ENCODE data around the gene CFAP299.
"Not testable (repeated sequence)": the region's sequence is repeated elsewhere in the genome, so short reads cannot be mapped to it uniquely, and the experiment has no call there.

CFAP299 gene

DNA sequence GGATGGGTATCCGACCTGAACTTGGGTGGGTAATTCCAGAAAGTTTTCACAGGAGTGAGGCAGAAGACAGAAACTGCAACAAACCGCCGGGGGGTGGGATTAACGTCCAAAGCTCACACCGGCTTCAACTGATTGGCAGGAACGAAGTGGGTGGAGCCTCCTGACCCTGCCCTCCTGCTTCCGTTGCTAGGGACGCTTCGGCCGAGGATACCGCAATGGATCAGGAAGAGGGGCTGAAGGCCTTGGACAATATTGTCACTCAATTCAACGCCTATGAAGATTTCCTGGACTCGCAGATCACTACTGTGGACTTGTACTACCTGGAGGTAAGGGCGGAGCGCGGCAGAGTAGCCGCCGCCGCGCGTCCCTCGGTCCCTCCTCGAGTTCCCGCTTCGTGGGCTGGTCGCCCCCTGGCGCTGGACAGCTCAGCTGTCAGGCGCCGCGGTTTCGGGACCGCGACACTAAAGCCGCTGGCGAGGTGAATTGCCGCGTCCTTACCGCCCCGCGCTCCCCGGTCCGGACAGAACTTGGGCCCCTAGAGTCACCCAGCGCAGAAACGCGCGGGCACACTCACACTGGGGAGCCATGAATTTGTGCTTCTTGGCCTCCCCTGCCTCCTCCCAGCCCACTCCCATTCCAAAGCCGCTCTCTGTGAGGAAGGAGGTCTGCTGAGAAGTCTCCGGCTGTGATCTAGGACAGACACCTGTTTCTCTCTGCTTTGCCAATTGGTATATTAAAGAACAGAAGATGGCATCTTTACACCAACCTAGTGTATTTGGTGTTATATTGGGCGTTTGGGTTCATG lies at the start of gene CFAP299:
TSS of gene CFAP299 (plus strand) at position 177 of the 805 bp plus-strand sequence.
- DNase-seq: no peak

DNA sequence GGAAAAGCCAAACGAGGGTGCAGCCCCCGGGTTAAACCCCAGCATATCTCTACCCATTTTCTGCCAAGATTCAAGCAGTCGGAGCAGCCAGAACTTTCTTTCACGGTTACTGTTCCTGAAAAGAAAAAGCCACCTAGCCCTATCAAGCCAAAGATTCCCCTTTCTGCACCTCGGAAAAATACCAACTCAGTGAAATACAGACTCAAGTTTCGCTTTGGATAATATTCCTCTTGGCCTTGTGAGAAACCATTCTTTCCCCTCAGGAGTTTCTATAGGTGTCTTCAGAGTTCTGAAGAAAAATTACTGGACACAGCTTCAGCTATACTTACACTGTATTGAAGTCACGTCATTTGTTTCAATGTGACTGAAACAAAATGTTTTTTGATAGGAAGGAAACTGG lies 49.1 kb upstream of the CFAP299 start:
- DNase-seq: no peak

- not testable (repeated sequence) for DNase-seq
These were observed 44.9 kb upstream of the CFAP299 start for GRCh38 chr4:80290665-80291064.

DNA sequence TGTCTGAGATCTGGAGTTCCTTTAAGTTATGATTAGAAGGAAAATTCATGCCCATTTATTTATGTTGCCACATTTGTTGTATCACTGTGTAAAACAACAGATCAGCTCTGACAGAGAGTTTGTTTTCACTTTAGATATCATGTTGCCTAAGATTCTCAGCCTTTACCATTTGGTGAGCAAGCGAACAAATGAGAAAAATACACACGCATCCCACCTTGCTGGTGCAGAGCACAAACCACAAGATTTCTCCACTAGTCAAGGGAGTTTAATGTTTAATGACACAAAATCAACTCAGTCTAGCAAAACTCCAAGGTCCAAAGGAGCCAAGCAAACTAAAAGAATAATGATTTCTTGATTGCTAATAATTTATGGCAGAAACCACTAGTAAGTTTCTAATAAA lies 41.3 kb upstream of the CFAP299 start:
- no peak for DNase-seq

DNA sequence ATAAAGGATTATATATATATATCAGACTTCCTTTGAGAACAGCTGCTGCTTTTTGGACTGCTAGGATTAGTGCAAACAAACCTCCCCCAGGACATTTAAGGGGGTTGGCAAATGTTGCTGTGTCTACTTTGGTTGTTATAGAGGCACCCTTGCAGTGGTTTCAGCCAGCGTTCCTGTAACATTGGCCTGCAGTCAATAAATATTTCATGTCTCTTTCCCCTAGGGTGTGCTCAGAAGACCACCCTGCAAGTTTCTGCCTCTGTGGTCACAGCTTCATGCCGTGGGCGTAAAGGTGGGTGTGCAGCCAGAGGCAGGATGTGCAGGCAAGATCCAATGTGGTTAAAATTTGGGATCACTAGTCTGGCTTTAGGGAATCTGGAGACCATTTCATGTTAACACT lies 40.2 kb upstream of the CFAP299 start:
- DNase-seq: no peak

DNA sequence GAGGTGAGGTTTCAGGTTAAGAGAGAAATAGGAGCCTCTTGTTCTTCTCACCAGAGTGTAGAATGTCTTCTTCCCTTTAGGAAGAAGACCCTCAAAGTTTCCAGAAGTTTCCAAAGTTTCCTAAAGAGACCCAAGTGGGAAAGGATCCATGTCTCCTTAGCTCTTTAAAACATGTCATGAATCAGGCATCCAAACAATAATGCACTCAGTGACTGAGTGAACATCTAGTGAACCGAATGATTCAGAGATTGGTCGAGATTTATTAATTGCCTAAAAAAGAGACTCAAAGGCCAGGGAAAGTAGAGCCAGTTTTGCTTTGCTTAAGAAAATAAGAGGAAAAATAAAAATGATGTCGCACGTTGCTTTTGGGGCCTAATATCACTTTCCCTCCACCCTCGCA lies 39.7 kb upstream of the CFAP299 start:
- DNase-seq: no peak

GRCh38 chr4:80301884-80302283 lies 33.6 kb upstream of the CFAP299 start:
- no peak for DNase-seq

GRCh38 chr4:80302616-80303223 lies 32.8 kb upstream of the CFAP299 start:
- no peak for DNase-seq

DNA sequence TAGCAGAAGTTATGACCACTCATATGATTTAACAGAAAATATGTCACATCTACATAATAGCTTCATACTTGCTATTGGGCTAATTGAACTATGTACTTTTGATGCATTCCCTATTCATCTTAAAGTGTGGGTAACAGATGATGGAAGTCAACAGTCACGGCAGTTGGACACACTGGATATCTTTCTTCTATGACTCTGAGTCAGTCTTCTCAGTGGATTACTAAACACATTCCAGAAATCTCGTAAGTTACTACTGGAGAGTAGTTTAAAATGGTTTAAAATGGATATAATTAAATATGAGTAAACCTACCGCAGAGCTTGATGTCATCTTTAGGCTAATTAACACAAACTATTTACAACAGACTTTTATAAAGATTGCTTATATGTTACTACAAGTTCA lies 30.1 kb upstream of the CFAP299 start:
- no peak for DNase-seq

- no peak for DNase-seq
These were observed 29.3 kb upstream of the CFAP299 start for GRCh38 chr4:80306260-80306659.

GRCh38 chr4:80307183-80307735 lies 28.3 kb upstream of the CFAP299 start:
- DNase-seq: no peak

DNA sequence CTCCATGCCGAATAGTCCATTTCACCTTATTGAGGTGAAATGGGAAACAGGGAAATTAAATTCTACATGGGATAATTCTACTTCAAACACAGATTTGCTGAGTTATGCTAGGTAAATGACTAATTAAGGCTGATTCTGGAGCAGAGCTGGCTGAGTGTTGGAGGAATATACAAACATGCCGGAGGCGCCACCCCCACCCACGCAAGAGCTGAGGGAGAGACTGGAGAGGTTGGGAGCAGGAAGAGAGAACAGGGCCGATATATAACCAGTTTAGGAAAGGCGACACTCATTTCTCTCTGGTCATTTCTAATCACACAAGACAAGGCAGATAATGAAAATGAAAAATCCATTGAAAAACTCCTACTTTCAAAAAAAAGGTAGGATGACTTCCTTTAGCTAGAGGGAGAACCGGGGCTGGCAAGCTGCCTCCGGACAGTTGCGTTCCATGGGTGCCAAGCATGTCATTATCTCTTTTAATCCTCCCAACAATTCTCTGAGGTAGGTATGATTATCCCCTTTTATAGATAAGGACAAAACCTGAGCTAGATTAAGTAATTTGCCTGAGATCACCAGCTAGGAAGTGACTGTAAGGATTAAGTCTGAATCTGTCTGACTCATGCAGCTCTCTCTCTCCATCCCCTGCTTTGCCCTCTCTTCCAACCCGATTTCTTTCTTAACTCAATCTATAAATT lies 27.6 kb upstream of the CFAP299 start:
- no peak for DNase-seq

GRCh38 chr4:80308466-80308822 lies 27.1 kb upstream of the CFAP299 start:
- no peak for DNase-seq

DNA sequence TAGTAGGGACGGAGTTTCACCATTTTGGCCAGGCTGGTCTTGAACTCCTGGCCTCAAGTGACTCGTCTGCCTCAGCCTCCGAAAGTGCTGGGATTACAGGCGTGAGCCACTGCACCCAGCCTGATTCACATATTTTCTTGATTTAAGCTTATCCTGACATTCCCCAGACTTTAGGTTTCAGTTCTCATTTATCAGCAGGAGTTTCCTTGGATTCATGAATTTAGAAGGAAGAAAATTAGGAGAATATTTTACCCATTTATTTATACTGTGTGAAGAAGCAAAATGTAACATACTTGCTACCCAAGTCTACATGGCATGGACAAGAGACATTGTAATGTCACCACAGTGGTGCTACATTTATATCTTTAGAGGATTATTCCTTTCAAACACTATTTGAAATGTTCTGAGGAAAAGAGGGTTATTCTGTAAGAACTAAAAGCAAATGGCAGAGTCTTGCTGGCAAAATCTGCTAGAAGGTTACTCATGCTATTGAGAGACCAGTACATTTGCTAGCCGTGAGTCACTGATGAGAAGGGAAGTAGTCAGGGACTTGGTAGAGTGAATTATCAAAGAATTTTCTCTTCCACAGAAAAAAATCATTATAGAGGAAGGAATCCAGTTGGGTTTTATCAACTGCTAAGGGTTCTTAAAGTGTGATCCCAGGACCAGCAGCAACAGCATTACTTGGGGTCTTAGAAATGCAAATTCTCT lies 26.1 kb upstream of the CFAP299 start:
- DNase-seq: no peak

GRCh38 chr4:80311130-80311529 lies 24.4 kb upstream of the CFAP299 start:
- DNase-seq: no peak

GRCh38 chr4:80312124-80312523 lies 23.4 kb upstream of the CFAP299 start:
- DNase-seq: no peak

GRCh38 chr4:80313627-80314026 lies 21.9 kb upstream of the CFAP299 start:
- no peak for DNase-seq

DNA sequence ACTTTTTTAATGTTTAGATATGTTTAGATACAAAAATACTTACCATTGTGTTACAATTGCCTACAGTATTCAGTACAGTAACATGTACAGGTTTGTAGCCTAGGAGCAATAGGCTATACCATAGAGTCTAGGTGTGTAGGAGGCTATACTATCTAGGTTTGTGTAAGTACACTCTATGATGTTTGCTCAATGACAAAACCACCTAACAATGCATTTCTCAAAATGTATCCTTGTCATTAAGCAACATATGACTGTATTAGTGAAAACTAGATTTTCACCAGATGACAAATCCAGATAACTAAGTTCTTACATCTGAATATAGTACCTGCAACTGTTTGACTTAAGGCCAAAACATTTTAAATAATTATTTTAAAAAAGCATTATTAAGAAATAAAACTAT lies 19.7 kb upstream of the CFAP299 start:
- not testable (repeated sequence) for DNase-seq

DNA sequence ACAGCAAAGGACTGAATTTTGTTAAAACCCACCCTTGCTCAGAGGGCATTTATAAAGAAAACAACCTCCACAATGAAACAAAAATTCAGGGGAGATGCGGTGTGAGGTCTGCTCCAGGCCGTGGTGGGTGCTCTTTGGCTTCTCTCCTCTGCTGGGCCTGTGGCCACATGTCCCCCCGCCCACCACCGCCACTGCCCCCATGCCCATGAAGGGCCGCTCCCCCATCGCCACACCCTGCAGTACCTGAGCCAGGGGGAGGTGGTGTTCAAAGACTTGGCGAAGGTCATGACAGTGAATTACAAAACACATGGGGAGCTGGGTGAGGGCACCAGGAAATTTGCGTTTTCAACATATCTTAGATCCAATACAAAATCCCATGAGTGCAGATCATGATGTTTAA lies 14.2 kb upstream of the CFAP299 start:
- DNase-seq: no peak

GRCh38 chr4:80321776-80322175 lies 13.8 kb upstream of the CFAP299 start:
- DNase-seq: no peak

DNA sequence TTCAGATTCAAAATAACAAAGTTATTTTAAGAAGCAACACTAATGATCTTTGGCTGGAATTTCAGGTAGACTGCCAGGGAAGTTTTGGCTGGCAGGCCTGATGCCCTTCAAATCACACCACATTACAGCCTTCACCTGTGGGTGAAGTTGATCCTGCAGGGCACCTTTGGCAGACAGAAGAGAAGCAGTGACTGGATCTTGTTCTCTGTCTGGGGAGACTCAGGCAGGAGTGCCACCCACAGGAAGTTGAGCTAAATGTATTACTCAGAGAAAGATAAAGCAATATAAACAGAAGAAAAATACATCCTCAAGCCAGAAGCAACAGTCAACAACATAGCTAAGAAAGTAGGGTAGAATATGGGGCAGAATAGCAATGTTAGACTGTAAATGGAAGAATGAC lies 12.8 kb upstream of the CFAP299 start:
- DNase-seq: no peak

DNA sequence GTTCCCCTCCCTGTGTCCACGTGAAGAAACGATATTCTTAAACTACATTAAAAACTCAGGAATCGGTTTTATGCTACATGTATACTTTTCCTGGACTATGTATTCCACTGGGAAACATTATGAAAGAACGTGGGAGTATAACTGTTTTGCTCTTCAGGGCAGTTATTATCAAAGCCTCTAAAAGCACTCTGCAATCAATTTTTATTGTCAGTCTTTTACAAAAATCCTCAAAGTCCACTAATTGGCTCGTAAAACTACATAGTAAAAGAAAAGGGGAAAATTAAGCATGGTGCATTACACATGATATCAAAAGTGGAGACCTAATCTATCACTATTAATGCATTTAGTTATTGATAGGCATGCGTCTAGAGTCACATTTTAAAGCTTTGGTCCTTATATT lies 11.4 kb upstream of the CFAP299 start:
- no peak for DNase-seq

GRCh38 chr4:80331693-80332092 lies 3.8 kb upstream of the CFAP299 start:
- DNase-seq: no peak

Data from NK-92 treated with Interleukin-12 subunit alpha and Interleukin-12 subunit beta, amount 100 ng/mL, for 24 hours (cell line).